GM18907 (cell line): ENCODE measurements around the gene ADAM23.

Source experiments
- ATAC-seq: cut with Tn5 transposase; IDR thresholded peaks from one replicate; pipeline ENCODE4 v1.9.1; 2021; ENCODE audit warnings: mild to moderate bottlenecking, moderate library complexity; ENCODE audit not compliant: unreplicated experiment

Gene ADAM23

DNA sequence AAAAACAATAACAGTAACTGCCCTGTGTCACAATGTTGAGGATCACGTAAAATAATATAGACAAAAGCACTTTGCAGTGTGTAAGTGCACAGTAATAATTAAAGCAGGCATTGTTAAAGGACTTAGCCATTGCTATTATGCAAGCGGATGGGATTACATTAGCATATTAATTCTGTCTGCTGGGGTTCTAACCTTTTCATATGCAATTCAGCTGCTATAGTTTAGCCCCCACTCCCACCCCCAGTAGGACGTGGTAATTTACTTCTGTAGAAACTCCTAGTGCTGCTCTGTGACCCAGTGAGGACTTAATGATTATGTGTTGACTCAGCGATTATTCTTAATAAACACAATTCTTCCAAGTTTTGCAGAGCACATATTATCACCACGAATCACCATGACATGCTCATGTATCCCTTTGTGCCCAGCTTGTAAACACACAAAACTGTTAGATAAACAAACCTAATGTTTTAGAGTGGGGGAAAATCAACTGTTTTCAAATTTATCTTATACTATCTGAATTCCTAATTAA, 5.1 kb upstream of the ADAM23 start:
- ATAC-seq: no peak

DNA sequence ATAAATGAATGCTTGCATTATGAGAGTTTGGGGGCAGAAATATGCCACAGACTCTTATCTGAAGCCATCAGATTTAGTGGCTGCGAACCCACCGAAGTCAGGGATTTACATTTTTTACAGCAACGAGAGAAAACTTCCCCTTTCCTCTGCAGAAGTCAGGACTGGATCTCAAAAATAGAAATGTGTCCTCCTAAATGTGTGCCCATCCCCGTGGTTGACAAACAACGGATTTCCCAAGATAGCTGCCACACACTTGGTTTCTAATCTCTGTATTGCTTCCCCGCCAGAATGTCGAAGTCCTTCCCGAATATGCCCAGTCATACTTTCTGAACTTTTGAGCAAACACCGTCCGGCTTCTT, 879 bp upstream of the ADAM23 start:
- ATAC-seq: no peak

DNA sequence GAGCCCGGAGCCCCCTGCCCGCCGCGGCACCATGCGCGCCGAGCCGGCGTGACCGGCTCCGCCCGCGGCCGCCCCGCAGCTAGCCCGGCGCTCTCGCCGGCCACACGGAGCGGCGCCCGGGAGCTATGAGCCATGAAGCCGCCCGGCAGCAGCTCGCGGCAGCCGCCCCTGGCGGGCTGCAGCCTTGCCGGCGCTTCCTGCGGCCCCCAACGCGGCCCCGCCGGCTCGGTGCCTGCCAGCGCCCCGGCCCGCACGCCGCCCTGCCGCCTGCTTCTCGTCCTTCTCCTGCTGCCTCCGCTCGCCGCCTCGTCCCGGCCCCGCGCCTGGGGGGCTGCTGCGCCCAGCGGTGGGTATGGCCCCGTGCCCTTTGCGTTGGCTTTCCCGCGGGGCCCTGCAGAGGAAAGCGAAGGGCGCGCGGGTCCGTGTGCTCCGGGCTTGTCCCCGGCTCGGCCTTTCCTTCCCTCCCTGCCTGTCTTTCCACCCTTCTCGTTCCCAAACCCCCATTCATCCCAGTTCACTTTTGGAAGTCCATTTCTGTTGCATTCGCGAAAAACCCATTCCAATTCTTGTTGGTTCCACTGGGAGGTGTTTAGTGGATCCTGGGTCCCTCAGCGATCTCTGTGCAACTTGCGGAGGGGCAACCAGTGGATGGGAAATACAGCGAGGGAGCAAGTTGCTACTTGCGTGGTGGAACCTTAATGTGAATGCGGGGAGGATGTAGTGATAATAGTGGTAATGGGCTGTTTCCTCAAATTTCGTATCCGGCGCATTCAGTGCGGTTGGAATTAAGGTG, 599 bp downstream of the ADAM23 start:
- peak; percentile 59 for ATAC-seq

DNA sequence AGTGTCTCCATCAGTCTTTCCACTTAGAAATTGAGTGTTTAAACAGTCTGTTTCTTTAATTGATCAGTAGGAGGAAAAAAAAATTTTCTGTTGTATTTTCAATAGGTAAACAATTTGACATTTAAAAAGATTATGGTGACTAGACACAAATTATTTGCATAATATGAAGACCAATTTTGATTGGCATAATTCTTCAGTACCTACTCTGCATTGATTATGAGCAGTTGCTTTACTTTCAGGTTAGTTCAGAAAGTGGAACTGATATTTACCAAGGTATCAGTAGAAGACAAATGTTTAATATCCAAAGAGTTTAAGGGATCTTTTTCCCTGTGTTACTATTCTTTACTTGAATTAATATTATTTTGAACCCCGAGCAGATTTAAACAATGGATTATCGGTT, 2.6 kb downstream of the ADAM23 start:
- ATAC-seq: no peak

DNA sequence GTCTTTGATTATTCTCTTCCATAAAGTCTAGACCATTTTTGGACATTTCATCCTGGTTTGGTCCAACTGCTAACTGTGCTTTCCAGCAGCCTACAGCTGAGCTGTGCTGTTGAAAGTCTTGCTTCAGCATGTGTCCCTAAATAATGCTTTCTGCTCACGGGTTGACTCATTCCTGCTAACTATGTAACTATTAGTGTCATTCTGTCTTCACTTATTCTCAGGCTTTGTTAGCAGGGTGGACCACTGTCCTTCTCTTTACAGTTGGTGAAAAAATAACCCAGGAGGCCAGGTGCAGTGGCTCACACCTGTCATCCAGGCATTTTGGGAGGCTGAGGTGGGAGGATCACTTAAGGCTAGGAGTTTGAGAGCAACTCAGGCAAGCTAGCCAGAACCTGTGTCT, 8.9 kb downstream of the ADAM23 start:
- ATAC-seq: no peak

DNA sequence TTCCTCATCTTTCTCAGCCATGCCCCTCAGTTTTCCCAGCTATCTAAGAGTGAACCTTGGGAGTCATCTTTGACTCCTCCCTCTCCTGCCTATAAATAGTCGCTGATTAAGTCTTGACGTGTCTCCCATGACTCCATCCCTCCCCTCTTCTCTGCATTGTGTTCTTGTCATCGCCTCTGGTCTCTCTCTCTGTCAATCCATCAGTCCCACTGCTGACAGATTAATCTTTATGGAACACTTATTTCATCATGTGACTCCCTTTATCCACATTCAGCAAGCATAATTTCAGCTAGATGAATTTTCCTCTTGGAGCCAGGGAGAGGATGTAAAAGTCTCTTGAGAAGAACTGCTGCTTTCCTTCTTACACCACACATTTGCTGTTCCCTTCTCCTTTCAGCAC, 9.4 kb downstream of the ADAM23 start:
- no peak for ATAC-seq

DNA sequence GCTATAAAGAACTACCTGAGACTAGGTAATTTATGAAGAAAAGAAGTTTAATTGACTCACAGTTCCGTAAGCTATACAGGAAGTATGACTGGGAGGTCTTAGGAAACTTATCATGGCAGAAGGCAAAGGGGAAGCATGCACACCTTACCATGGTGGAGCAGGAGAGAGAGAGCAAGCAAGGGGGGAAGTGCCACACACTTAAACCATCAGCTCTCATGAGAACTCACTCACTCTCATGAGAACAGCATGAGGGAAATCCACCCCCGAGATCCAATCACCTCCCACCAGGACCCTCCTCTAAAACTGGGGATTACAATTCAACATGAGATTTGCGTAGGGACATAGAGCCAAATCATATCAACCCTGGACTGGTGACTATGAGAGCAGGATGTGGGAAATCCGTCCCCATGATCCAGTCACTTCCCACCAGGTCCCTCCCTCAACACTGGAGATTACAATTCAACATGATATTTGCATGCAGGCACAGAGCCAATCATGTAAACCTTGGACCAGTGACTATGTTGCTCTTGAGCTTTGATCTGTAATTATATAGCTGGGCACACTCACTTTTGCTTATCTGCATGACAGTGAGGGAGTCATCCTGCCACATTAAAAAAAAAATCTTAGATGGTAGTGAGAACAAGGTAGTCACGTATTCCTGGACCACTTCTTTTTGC, 12.9 kb downstream of the ADAM23 start:
- ATAC-seq: no peak

DNA sequence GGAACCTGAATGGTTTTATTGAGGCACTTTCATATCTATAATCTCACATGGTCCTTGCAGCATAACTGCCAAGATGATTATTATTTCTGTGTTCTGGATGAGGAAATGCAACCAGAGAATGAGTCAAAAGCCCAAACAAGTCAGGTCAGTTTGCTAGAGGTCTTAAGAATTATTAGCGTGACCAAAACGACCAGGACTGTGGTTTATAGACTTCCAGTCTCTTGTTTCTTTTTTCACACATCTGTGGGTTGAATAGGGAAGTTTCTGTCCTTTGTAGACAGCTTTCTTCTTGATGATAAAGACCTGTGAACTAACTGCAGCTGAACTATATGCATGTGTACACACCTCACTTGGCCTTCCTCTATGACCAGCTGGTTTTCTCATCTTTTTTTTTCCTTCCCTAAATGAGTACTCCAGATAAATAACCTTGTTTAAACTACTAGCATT, 13.9 kb downstream of the ADAM23 start:
- ATAC-seq: peak; percentile 95

DNA sequence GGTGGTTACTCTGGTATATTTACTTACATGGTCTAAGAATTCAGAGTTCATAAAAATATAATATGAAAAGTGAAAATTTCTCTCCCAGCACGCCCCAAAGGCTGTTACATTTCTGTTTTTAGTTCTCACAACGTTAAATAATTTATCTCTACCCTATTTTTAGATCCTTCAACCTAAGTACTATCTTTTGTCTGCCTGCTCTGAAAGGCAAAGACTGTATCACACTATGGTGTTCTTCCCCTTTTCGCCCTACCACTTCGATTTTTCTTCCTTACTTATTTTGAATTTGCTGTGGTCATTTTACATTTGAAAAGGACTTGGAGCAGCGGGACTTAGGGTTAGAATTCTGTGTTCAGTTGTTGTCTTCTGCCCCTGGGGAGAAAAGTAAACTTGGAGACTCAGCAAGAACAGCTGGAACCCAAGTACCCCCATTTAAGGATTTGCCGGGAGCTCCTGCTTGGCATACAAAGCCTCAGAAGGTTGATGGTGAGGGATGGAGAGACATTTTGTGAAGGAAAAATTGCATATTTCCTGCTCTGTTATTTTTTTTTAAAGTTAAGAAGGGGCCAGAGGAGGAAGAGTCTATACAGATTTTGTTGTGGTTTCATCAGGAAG, 19.0 kb downstream of the ADAM23 start:
- no peak for ATAC-seq

DNA sequence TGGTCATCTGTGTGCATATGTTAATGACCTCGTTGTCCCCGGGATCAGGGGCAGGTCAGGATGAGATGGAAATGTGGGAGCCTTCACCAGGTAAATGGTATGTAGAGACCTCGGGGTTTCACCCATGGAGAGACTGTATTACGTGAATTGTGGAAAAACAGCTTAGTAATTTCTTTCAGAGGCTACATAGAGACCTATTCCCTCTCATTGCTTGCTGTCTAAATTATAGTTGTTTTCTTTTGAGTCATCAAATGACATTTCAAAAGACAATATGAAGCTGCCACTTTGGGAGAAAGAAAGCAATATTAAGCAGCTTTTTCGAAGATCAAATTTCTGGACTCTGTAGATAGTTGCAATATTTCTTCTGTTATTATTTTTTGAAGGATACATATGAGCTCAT, 20.4 kb downstream of the ADAM23 start:
- ATAC-seq: no peak

DNA sequence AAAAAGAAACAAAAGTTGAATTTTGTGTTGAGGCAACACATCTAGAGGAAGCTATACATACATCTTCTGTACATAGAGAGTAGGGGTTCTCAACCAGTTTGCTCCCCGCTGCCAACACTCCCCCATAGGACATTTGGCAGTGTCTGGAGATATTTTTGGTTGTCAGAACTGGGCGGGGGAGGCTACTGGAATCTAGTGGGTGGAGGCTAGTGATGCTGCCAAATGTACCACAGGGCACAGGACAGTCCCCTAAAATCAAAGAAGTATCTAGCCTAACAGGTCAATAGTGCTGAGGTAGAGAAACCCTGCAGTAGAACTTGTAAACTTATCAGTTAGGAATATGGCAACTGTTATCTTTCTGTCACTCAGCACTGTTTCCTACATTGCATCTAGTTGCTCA, 21.3 kb downstream of the ADAM23 start:
- no peak for ATAC-seq

DNA sequence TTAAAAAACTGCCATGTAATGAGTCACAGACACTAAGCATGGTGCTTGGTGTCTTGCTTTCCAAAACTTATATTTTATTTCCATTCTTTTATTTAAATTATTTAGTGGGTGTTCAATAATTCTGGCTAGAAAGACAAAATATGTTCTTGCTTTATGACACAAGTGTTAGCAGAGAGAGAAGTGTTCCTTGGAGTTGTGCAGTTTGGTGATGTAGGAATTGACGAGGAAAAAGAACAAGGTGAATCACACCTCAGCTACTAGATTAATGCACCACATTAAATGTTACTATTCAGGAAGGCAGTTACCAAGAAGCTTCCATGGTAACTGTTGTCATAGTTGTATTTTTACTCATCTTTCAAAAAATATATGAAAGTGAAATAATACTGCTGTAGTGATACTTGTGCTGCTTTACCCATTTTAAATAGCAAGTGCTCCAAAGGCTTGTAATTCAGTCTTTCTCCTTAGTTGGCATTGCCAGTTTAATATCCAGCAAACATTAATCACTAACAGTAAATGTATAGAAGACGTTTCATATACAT, 28.3 kb downstream of the ADAM23 start:
- no peak for ATAC-seq

DNA sequence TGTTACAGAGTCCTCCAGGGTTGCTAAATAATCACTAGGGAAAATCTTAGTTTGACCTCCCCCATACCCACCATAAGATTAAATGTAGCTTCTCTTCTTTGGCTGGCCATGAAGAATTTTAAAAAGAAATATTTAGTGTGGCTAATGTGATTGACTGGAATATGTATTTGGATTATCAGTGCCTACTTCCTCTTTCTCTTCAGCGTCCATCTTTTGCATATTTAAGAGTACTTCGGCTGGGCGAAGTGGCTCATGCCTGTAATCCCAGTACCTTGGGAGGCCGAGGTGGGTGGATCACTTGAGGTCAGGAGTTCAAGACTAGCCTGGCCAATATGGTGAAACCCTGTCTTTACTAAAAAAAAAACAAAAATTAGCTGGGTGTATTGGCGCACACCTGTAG, 28.8 kb downstream of the ADAM23 start:
- ATAC-seq: no peak

DNA sequence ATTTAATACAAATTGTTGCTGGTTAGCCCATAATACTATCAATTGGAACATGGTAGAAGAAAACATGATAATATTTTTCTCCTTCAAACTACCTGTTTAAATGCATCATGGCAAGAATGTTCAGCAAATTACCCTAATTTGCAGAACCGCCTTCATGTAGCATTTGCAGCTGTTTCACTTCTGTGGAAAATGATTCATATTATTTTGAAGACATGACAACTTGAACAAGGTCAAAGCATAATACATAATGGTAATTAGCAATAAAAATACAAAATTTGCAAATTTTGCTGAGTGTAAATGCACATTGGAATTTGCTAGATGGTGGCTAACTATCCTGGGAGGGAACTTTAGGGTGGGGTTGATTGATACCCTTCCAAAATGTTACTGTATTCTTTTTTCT, 30.8 kb downstream of the ADAM23 start:
- ATAC-seq: no peak

DNA sequence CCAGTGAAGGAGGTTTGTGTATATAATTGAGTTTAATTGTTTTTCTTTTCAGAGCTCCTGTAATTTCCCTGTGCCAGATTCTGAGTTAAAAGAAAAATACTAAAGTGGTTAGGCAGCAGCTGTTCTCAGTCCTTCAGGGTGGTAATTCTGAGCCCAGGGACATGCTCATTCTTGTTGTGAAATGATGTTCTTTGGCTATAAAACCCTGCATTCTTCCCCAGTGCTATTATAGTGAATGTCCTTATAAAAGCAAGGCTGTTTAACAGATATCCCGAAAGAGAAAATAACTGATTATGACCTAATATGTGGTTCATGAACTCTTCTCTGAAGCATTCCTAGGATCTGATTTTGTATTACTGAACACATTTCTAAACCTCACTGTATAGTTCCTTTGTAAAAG, 34.0 kb downstream of the ADAM23 start:
- no peak for ATAC-seq

DNA sequence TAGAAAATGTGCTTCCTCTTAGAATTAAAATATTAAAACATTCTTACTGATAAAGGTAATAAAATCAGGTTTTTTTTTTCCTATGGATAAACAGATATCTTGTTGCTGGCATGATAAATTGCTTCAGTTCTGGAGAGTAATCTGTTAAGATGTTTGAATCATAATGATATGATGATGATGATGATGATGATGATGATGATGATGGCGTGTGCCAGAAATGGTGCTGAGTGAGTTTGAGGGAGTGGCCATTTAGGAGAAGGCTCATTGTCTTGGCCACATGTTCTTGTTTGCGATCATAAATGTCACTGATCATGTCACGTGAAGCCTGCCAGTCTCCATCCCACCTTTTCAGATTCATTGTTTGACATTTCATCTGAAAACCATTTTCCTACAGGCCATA, 35.0 kb downstream of the ADAM23 start:
- ATAC-seq: no peak

DNA sequence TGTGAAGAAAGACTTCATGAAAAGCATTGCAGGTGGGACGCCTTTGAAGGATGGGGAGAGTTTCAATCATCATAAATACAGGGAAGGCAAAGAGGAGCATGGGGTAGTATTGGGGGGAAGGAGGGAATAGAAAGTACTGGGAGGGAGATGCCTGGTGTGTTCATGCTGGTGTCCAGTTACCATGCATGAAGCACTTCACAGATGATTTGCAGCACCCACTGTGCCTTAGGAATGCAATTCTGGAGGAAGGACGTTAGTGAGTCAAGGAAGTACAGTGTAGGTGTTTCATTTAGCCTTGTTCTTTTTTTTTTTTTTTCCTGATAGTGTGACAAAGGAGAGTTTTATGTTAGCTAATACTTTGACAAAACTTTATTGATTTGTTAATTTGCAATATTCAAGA, 36.8 kb downstream of the ADAM23 start:
- ATAC-seq: no peak

DNA sequence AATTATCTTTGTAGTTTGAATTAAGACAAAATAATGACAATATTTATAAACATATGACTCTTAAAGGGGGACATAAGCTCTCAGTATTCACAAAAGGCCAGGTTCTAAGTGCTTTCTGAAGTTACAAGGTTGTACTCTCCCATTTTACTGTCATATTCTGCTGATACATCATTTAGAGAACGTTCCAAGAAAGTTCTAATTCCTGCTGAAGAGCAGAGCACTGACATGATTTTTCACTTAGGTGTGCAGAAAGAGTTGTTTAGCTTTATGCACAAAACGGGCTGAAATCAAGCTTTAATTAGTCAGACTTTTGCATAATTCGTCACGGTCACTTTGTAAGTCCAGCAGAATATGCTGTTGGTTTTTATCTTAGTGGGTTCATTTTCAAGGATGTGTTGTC, 37.3 kb downstream of the ADAM23 start:
- ATAC-seq: no peak

DNA sequence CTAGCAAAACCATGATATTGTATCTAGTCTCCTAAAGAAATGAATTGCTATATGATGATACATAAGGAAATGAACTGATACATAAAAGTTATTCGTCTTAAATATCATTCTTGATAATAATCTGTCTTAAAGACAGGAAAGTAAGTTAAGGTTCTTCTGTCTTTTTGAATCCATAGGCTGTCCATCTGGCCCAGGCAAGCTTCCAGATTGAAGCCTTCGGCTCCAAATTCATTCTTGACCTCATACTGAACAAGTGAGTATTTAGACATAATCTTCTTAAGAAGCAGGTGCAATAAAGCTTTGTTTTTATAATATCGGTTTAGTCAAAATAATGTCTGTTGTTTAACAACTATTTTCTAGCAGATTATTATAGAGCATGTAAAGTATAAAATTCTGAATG, 37.7 kb downstream of the ADAM23 start:
- no peak for ATAC-seq

DNA sequence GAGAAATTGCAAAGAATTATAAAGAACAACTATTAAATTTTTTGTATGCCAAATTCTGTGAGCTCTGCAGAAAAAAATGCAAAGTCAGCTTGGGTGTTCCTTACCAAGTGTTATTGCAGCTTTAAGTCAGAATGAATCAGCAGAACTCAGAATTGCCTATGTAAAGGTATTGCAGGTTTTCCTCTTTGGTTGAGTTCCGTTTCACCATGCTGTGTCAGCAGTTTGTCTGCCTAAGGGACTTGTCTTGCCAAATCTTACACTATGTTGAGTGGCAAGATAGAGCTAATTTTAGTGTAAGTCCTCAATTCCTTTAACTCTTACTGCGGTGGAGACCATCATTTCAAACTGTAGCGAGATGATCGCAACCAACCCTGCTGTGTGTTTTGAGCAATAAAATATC, 38.8 kb downstream of the ADAM23 start:
- ATAC-seq: no peak

DNA sequence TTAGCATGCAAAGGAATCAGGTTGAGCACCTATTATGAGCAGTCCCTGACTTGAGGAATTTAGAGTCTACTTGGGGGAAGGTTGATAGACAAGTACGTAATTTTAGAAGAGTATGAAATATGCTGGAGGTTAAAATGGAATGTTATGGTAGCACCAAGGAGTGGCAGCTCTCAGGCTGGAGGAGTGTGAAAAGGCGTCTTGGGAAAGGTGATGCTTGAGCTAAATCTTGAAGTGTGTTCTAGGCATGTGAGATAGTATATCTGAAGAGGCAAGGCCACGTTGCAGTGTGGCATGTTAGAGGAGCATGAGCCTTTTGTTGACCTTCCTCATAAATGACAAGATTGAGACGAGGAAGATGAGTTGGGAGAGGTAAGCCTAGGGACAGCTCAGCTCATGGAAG, 39.3 kb downstream of the ADAM23 start:
- ATAC-seq: no peak

DNA sequence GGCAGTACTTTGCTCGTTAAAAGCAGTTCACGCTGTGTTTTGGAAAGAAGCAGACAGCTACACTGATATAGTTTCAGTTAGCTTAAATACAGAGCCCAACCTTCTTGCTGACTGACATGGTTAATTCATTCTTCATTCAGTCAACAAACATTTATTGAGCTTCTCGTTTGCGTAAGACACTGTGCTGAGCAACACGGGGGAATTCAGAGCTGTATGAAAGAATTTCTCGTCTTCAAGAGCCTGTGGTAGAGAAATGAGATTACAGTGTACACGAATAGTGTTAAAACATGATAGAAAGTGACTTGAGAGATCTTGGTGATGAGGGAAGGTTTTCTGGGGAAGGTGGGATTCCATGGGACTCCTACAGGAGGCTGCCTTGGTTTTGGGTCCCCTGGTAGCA, 44.7 kb downstream of the ADAM23 start:
- no peak for ATAC-seq
